Stimulated activated CD8-positive, alpha-beta memory T cell treated with anti-CD3 and anti-CD28 coated beads, Interleukin-4, amount 100 ng/mL, for 24 hours (primary cell): ENCODE results near the gene HYPK.

Experiments
- DNase-seq: peaks from one replicate; pipeline ENCODE4 v3.0.0-alpha.2; 2020; ENCODE audit warnings: low read depth

The HYPK gene

GRCh38 chr15:43800286-43801141 is at the start of gene HYPK:
HYPK (plus strand) TSS chr15:43800599; CDS start chr15:43800623, 24 bp downstream.
- peak; percentile 85 for DNase-seq

GRCh38 chr15:43751885-43752284 is 48.5 kb upstream of the HYPK start:
- DNase-seq = no peak

- DNase-seq = no peak
Observed at GRCh38 chr15:43762824-43763223, 37.6 kb upstream of the HYPK start.

- DNase-seq = no peak
Observed at GRCh38 chr15:43763819-43764446, 36.5 kb upstream of the HYPK start.

GRCh38 chr15:43769584-43770228 is 30.7 kb upstream of the HYPK start:
- DNase-seq = peak; percentile 46

GRCh38 chr15:43771816-43772215 is 28.6 kb upstream of the HYPK start:
- no peak for DNase-seq

GRCh38 chr15:43772624-43773023 is 27.8 kb upstream of the HYPK start:
- no peak for DNase-seq

- DNase-seq = no peak
Observed at GRCh38 chr15:43774062-43774461, 26.3 kb upstream of the HYPK start.

GRCh38 chr15:43775411-43775965 is 24.9 kb upstream of the HYPK start:
- no peak for DNase-seq

- no peak for DNase-seq
Observed at GRCh38 chr15:43776101-43776717, 24.2 kb upstream of the HYPK start.

GRCh38 chr15:43776718-43777266 is 23.6 kb upstream of the HYPK start, which contains the start of gene ELL3:
ELL3 (minus strand) TSS chr15:43776966; CDS start chr15:43776901, 65 bp downstream.
- peak; percentile 54 for DNase-seq

GRCh38 chr15:43777267-43777914 is 23.0 kb upstream of the HYPK start:
- DNase-seq = peak; percentile 81

- DNase-seq = no peak
Observed at GRCh38 chr15:43779016-43779415, 21.4 kb upstream of the HYPK start.

GRCh38 chr15:43789409-43789808 is 11.0 kb upstream of the HYPK start:
- no peak for DNase-seq

- DNase-seq = peak; percentile 100
Observed at GRCh38 chr15:43791993-43792760, 8.2 kb upstream of the HYPK start, which contains the start of gene SERF2. SERF2 (plus strand) TSS chr15:43792320; CDS start chr15:43792377, 57 bp downstream.

- DNase-seq = no peak
Observed at GRCh38 chr15:43792761-43793476, 7.5 kb upstream of the HYPK start.

GRCh38 chr15:43793647-43794046 is 6.8 kb upstream of the HYPK start:
- DNase-seq = no peak

GRCh38 chr15:43794269-43795037 is 5.9 kb upstream of the HYPK start:
- no peak for DNase-seq

GRCh38 chr15:43795197-43795596 is 5.2 kb upstream of the HYPK start:
- DNase-seq = no peak
